ENCODE results near the gene PLCH2. TPM values are rescaled to one million over a fixed set of nuclear protein-coding genes. Genes with fewer than 3 reads are reported as not detected.
A peak's percentile ranks its signal among the peaks of the same experiment; 100 is the strongest.
"Not testable (repeated sequence)": the region's sequence is repeated elsewhere in the genome, so short reads cannot be mapped to it uniquely, and the experiment has no call there.

Gene PLCH2
- total and polyA plus RNA-seq, 3 experiments from 2014 or later = 2.5 to 2.8 (median 2.5) TPM

DNA sequence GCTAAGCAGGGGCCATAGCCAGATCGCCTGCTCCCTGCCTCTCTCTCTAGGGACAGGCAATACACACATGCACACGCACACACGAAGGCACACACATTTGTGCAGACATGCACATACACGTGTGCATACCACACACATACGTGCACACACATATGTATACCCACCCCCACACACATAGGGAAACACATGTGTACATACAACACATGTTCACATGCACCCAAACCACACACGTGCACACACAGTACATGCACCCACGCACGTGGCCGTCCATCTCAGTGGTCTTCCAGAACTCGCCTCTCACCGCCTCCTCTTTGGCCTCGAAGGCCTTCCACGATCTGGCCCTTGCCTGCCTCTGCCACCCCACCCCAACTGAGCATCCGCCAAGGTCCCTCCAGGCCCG lies 38.5 kb upstream of the PLCH2 start:
- Histone ChIP-seq H3K27ac (ENCODE audit: low read depth, low read length) (no peak overlapping the region), H3K36me3 (ENCODE audit: insufficient read depth, low read length) (no peaks in the 10 kb centered on the region), H3K4me3 (ENCODE audit: low read length) (no peak overlapping the region), H3K27me3 (ENCODE audit: insufficient read depth, low read length, poor library complexity, severe bottlenecking) (peaks cover under 1% of the 10 kb centered on the region), H3K9me3 (ENCODE audit: low read length) (no peaks in the 10 kb centered on the region), H3K4me1 (ENCODE audit: insufficient read depth, low read length) (no peaks in the 10 kb centered on the region)
- ChIA-PET POLR2A (no interaction called here), CTCF (no interaction called here)
- H3K27me3 Mint-ChIP-seq = peaks cover 3 to 5% of the 10 kb centered on the region in 2 donors
- H3K9me3 Mint-ChIP-seq = no peaks in the 10 kb centered on the region
- peaks cover 0 to 3% (median 0%) of the 10 kb centered on the region in 3 donors for H3K4me1 Mint-ChIP-seq
- H3K27ac Mint-ChIP-seq = peak overlapping the region in 1 of 8 donors; percentile 72
- H3K4me3 Mint-ChIP-seq = no peak overlapping the region
- H3K36me3 Mint-ChIP-seq = no peaks in the 10 kb centered on the region
- no peak for DNase-seq

DNA sequence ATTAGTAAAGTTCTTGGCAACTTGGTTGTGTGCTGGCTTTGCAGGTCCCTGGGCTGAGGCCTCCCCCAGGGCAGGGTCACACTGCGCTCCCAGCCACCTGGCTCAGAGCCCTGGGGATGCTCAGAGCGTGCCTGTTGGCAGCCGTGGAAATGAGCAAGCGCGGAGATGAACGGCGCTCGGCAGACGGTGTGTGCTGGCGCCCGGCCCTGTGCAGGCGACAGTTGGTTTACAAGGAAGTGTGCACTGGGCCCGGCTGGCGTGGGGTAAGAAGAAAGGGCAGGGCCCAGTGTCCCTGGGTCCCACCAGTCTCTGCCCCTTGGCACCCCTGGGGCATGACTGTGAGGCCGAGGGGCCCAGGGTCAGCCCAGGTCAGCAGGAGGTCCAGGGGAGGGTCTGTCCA lies 38.1 kb upstream of the PLCH2 start:
- no peaks in the 10 kb centered on the region for H3K9me3 ChIP-seq (ENCODE audit: low read length)
- peak overlapping the region in 1 of 8 donors; percentile 14 for H3K27ac Mint-ChIP-seq
- no peak overlapping the region for H3K4me3 ChIP-seq (ENCODE audit: low read length)
- peaks cover 0 to 5% (median 0%) of the 10 kb centered on the region in 3 donors for H3K4me1 Mint-ChIP-seq
- no peaks in the 10 kb centered on the region for H3K36me3 ChIP-seq (ENCODE audit: insufficient read depth, low read length)
- peaks cover 5 to 8% of the 10 kb centered on the region in 2 donors for H3K27me3 Mint-ChIP-seq
- H3K36me3 Mint-ChIP-seq = no peaks in the 10 kb centered on the region
- ChIA-PET CTCF (no interaction called here), POLR2A (no interaction called here)
- no peaks in the 10 kb centered on the region for H3K4me1 ChIP-seq (ENCODE audit: insufficient read depth, low read length)
- no peaks in the 10 kb centered on the region for H3K9me3 Mint-ChIP-seq
- no peak for DNase-seq
- no peak overlapping the region for H3K27ac ChIP-seq (ENCODE audit: low read depth, low read length)
- H3K27me3 ChIP-seq (ENCODE audit: insufficient read depth, low read length, poor library complexity, severe bottlenecking) = peaks cover 5% of the 10 kb centered on the region
- no peak overlapping the region for H3K4me3 Mint-ChIP-seq

DNA sequence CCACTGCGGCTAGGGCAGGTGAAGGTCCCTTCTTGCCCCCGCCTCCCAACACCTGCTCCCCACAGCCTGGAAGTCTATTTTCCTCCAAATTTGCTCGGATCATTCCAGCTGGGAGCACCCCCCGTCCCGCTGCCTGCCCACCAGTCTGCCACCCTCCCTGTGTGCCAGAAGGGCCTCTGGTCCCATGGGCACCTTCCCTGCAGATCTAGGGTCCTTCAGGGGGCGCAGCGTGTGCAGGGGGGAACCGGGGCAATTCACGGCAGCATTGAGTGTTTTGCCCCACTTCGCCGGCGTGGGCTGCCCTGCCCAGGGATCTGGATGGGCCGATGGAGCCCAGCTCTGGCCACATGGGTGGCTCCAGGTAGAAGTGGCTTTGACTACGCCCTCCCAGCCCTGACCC lies 37.4 kb upstream of the PLCH2 start:
- H3K27ac ChIP-seq (ENCODE audit: low read depth, low read length) = no peak overlapping the region
- no peak overlapping the region for H3K27ac Mint-ChIP-seq
- CTCF ChIA-PET = no interaction called here
- H3K27me3 ChIP-seq (ENCODE audit: insufficient read depth, low read length, poor library complexity, severe bottlenecking) = peaks cover 8% of the 10 kb centered on the region
- no peaks in the 10 kb centered on the region for H3K4me1 ChIP-seq (ENCODE audit: insufficient read depth, low read length)
- no peak for DNase-seq
- no peak overlapping the region for H3K4me3 Mint-ChIP-seq
- no peaks in the 10 kb centered on the region for H3K9me3 Mint-ChIP-seq
- H3K9me3 ChIP-seq (ENCODE audit: low read length) = no peaks in the 10 kb centered on the region
- peaks cover 0 to 5% (median 0%) of the 10 kb centered on the region in 3 donors for H3K4me1 Mint-ChIP-seq
- no peaks in the 10 kb centered on the region for H3K36me3 ChIP-seq (ENCODE audit: insufficient read depth, low read length)
- H3K36me3 Mint-ChIP-seq = no peaks in the 10 kb centered on the region
- H3K4me3 ChIP-seq (ENCODE audit: low read length) = no peak overlapping the region
- POLR2A ChIA-PET = no interaction called here
- peaks cover 5 to 8% of the 10 kb centered on the region in 2 donors for H3K27me3 Mint-ChIP-seq

DNA sequence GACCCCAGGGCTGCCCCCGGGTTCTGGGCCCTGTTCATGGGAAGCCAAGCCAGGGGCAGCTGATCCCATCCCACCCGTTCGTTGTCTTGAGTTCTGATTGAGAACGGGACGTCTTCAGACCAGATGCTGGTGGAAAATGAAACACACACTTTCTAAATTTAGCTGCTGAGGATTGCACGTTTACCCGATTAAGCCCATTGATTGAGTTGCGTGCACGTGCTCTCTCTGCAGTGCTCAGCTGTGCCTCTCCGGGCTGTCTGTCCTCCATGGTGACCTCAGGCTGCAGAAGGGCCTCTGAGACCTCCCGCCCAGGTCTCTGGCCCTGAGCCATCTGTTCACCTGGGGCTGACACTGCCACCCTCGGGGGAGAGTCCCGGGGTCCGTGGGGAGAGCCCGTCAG lies 36.7 kb upstream of the PLCH2 start:
- H3K4me3 Mint-ChIP-seq = no peak overlapping the region
- no peaks in the 10 kb centered on the region for H3K9me3 Mint-ChIP-seq

DNA sequence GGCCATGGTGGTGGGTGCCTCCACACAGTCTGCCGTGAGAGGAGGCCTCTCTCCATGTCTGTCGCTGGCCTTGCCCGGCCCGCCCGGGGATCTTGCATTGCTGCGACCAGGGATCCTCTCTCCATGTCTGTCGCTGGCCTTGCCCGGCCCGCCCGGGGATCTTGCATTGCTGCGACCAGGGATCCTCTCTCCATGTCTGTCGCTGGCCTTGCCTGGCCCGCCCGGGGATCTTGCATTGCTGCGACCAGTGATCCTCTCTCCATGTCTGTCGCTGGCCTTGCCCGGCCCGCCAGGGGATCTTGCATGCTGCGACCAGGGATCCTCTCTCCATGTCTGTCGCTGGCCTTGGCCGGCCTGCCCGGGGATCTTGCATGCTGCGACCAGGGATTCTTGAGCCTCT lies 35.7 kb upstream of the PLCH2 start:
- H3K36me3 Mint-ChIP-seq; H3K4me1 Mint-ChIP-seq; H3K4me3 Mint-ChIP-seq; CTCF ChIA-PET; H3K27ac ChIP-seq (ENCODE audit: low read depth, low read length); H3K36me3 ChIP-seq (ENCODE audit: insufficient read depth, low read length); POLR2A ChIA-PET; H3K4me1 ChIP-seq (ENCODE audit: insufficient read depth, low read length); H3K9me3 ChIP-seq (ENCODE audit: low read length); H3K4me3 ChIP-seq (ENCODE audit: low read length); H3K9me3 Mint-ChIP-seq; H3K27ac Mint-ChIP-seq; DNase-seq: not testable (repeated sequence)
- peaks cover 8 to 13% of the 10 kb centered on the region in 2 donors for H3K27me3 Mint-ChIP-seq
- H3K27me3 ChIP-seq (ENCODE audit: insufficient read depth, low read length, poor library complexity, severe bottlenecking) = peaks cover 18% of the 10 kb centered on the region

More for the DNA sequence above, 36.7 kb upstream of the PLCH2 start:
- H3K4me3 ChIP-seq (ENCODE audit: low read length) = no peak overlapping the region
- H3K36me3 ChIP-seq (ENCODE audit: insufficient read depth, low read length) = no peaks in the 10 kb centered on the region
- no peak overlapping the region for H3K27ac Mint-ChIP-seq
- ChIA-PET CTCF (no interaction called here), POLR2A (no interaction called here)
- H3K27me3 Mint-ChIP-seq = peaks cover 5 to 8% of the 10 kb centered on the region in 2 donors
- DNase-seq = no peak
- H3K27ac ChIP-seq (ENCODE audit: low read depth, low read length) = no peak overlapping the region
- H3K36me3 Mint-ChIP-seq = no peaks in the 10 kb centered on the region
- H3K4me1 ChIP-seq (ENCODE audit: insufficient read depth, low read length) = no peaks in the 10 kb centered on the region
- H3K27me3 ChIP-seq (ENCODE audit: insufficient read depth, low read length, poor library complexity, severe bottlenecking) = peaks cover 12% of the 10 kb centered on the region
- peaks cover 0 to 5% (median 0%) of the 10 kb centered on the region in 3 donors for H3K4me1 Mint-ChIP-seq
- no peaks in the 10 kb centered on the region for H3K9me3 ChIP-seq (ENCODE audit: low read length)

DNA sequence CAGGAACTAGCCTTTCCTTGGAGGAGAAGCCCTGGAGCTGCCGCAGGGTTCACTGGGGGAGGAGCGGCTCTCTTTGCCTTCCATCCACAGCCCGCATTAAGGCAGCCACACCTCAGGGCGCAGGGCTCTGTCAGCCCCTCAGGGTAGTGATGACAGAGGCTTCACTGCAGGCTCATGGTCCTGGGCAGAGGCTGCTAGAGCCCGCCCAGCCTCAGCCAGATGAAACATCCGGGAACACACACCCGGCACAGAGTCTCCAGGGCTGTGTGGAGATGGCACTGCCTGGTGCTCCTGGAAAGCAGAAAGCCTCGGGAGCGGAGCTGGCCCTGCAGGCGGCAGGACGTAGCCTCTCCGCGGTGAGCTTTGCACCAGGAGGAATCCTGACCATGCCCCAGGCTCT lies 34.3 kb upstream of the PLCH2 start:
- Mint-ChIP-seq H3K27me3 (peaks cover 8 to 13% of the 10 kb centered on the region in 2 donors), H3K36me3 (no peaks in the 10 kb centered on the region), H3K4me1 (peaks cover 0 to 5% (median 0%) of the 10 kb centered on the region in 3 donors), H3K4me3 (no peak overlapping the region), H3K27ac (no peak overlapping the region), H3K9me3 (no peaks in the 10 kb centered on the region)
- Histone ChIP-seq H3K4me1 (ENCODE audit: insufficient read depth, low read length) (no peaks in the 10 kb centered on the region), H3K9me3 (ENCODE audit: low read length) (no peaks in the 10 kb centered on the region), H3K4me3 (ENCODE audit: low read length) (no peak overlapping the region), H3K27me3 (ENCODE audit: insufficient read depth, low read length, poor library complexity, severe bottlenecking) (peaks cover 18% of the 10 kb centered on the region), H3K36me3 (ENCODE audit: insufficient read depth, low read length) (no peaks in the 10 kb centered on the region), H3K27ac (ENCODE audit: low read depth, low read length) (no peak overlapping the region)
- DNase-seq = no peak
- ChIA-PET POLR2A (no interaction called here), CTCF (interaction anchor here (1.1 kb wide), 2 partner anchors 34 to 106 kb away, joined by 3 read pairs; partner anchors contain the start of gene PLCH2)

DNA sequence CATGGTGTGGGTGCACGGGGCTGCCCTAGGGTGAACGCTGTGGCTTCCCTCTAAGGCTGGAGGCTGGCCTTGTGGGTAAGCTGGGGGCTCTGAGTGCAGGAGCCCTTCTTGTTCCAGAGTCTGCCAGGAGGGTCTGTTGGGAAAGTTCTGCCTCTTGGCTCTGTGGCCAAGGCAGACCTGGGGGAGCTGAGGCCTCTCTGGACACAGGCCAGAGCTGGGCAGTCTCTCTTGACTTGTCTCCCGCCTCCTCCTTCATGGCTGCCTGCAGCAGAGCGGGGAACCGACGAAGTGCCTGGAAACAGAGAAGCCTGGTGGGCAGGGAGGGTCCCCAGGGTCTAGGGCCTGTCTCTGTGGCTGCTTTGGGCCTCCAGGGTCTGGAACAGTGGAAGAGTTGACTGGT lies 33.4 kb upstream of the PLCH2 start:
- Histone ChIP-seq H3K4me1 (ENCODE audit: insufficient read depth, low read length) (no peaks in the 10 kb centered on the region), H3K27me3 (ENCODE audit: insufficient read depth, low read length, poor library complexity, severe bottlenecking) (peaks cover 18% of the 10 kb centered on the region), H3K9me3 (ENCODE audit: low read length) (no peaks in the 10 kb centered on the region), H3K4me3 (ENCODE audit: low read length) (no peak overlapping the region), H3K27ac (ENCODE audit: low read depth, low read length) (no peak overlapping the region), H3K36me3 (ENCODE audit: insufficient read depth, low read length) (no peaks in the 10 kb centered on the region)
- no peaks in the 10 kb centered on the region for H3K9me3 Mint-ChIP-seq
- POLR2A ChIA-PET = no interaction called here
- H3K36me3 Mint-ChIP-seq = no peaks in the 10 kb centered on the region
- CTCF ChIA-PET = interaction anchor here (1.1 kb wide), 2 partner anchors 27 to 105 kb away, joined by 3 to 5 read pairs; no protein-coding TSS in a partner anchor
- no peak overlapping the region for H3K27ac Mint-ChIP-seq
- peak overlapping the region in 2 of 7 donors; percentile 28 to 56 for H3K4me3 Mint-ChIP-seq
- peaks cover 0 to 2% (median 0%) of the 10 kb centered on the region in 3 donors for H3K4me1 Mint-ChIP-seq
- no peak for DNase-seq
- H3K27me3 Mint-ChIP-seq = peaks cover 6 to 13% of the 10 kb centered on the region in 2 donors

DNA sequence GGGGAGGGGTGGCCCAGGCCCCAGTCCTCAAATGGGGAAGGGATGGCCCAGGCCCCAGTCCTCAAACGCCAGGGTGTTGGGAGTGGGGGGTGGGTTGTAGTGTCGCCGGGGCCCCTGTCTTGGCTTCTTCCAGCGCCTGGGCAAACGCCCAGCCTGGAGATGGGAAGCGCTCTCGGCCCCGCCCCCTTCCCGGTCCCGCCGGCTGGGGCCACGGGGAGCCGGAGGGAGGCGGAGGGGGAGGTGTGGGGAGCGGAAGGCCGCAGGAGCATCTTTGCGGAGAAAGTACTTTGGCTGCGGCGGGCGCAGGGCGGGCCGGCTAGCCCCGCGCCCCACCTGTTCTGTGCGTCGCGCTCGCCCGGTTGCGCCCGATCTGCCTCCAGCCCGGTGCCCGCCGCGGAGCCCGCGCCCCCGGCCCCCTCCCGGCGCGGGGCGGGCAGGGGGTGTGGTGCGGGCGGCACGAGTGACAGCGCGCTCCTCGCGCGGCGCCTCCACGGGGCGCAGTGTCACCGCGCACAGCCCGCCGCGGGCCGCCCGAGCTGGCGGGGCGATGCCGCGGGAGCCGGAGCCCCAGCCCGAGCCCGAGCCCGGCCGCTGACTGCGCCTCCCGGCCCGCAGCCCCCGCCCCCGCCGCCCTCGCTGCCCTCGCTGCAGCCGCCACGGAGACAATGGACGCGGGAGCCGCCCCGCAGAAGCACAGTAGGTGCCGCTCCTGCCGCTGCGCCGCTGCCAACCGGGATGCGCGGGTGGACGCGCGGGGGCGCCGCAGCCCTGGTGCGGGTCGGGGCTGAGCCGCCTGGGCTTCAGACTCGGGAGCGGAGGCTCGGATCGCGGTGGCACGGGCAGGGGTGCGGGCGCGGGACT lies 32.6 kb upstream of the PLCH2 start:
- Histone ChIP-seq H3K4me3 (ENCODE audit: low read length) (no peak overlapping the region), H3K36me3 (ENCODE audit: insufficient read depth, low read length) (no peaks in the 10 kb centered on the region), H3K27me3 (ENCODE audit: insufficient read depth, low read length, poor library complexity, severe bottlenecking) (peaks cover 18% of the 10 kb centered on the region), H3K4me1 (ENCODE audit: insufficient read depth, low read length) (no peaks in the 10 kb centered on the region), H3K27ac (ENCODE audit: low read depth, low read length) (no peak overlapping the region), H3K9me3 (ENCODE audit: low read length) (no peaks in the 10 kb centered on the region)
- Mint-ChIP-seq H3K27ac (no peak overlapping the region), H3K36me3 (no peaks in the 10 kb centered on the region), H3K27me3 (peaks cover 6 to 13% of the 10 kb centered on the region in 2 donors), H3K4me1 (peaks cover 0 to 2% (median 0%) of the 10 kb centered on the region in 3 donors), H3K4me3 (peak overlapping the region in 1 of 7 donors; percentile 56), H3K9me3 (no peaks in the 10 kb centered on the region)
- CTCF ChIA-PET = interaction anchor here (1.1 kb wide), 1 partner anchor 28 kb away, joined by 5 read pairs; no protein-coding TSS in a partner anchor
- POLR2A ChIA-PET = no interaction called here
- peak in 2 of 5 donors; percentile 20 to 24 for DNase-seq
